ENCODE data around the gene SWT1.
"Not testable (repeated sequence)": the region's sequence is repeated elsewhere in the genome, so short reads cannot be mapped to it uniquely, and the experiment has no call there.

Gene SWT1

DNA sequence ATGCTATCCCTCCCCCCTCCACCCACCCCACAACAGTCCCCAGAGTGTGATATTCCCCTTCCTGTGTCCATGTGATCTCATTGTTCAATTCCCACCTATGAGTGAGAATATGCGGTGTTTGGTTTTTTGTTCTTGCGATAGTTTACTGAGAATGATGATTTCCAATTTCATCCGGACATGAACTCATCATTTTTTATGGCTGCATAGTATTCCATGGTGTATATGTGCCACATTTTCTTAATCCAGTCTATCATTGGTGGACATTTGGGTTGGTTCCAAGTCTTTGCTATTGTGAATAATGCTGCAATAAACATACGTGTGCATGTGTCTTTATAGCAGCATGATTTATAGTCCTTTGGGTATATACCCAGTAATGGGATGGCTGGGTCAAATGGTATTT is 95.0 kb downstream of the SWT1 start:
- not testable (repeated sequence) for DNase-seq

DNA sequence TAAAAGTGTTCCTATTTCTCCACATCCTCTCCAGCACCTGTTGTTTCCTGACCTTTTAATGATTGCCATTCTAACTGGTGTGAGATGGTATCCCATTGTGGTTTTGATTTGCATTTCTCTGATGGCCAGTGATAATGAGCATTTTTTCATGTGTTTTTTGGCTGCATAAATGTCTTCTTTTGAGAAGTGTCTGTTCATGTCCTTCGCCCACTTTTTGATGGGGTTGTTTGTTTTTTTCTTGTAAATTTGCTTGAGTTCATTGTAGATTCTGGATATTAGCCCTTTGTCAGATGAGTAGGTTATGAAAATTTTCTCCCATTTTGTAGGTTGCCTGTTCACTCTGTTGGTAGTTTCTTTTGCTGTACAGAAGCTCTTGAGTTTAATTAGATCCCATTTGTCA is 95.4 kb downstream of the SWT1 start:
- not testable (repeated sequence) for DNase-seq

DNA sequence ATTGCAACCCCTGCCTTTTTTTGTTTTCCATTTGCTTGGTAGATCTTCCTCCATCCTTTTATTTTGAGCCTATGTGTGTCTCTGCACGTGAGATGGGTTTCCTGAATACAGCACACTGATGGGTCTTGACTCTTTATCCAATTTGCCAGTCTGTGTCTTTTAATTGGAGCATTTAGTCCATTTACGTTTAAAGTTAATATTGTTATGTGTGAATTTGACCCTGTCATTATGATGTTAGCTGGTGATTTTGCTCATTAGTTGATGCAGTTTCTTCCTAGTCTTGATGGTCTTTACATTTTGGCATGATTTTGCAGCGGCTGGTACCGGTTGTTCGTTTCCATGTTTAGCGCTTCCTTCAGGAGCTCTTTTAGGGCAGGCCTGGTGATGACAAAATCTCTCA is 98.6 kb downstream of the SWT1 start:
- DNase-seq = not testable (repeated sequence)

GRCh38 chr1:185257116-185257949 is 100.4 kb downstream of the SWT1 start:
- DNase-seq = not testable (repeated sequence)

- DNase-seq = no peak
Measured at GRCh38 chr1:185257950-185258208, 100.9 kb downstream of the SWT1 start.

DNA sequence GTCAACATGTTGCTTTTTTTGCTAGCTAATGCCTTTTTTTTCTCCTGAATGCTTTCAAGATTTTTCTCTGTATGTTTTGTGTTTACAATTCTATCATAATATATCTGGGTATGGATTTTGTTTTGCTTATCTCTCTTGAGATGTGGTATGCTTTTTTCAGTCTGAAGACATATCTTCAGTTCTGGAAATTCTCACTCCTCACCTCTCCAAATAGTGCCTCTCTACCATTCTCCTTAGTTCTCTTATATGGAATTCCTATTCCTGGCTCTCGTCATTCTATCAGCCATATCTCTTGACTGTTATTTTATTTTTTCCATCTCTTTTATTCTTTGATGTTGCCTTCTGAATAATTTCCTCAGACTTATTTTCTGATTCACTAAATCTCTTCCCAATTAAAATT is 101.7 kb downstream of the SWT1 start:
- no peak for DNase-seq

DNA sequence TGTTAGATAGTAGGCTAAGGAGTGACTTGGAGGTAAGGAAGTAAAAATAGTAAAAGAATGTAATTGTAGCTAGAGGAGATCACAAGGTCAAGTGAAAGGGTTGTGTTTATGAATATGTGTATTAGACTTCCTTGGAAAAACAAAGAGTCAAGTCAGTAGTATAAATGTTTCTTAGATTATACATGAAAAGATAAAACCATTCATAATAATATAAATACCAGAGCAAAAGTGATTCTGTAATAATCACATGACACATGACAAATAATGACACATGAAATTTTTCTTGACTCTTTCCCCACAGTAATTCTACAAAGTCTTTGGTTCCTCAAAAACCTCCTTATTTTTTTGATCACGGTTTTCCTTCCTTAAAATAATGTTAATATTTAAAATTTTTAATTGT is 103.6 kb downstream of the SWT1 start:
- no peak for DNase-seq

GRCh38 chr1:185262151-185262550 is 105.2 kb downstream of the SWT1 start:
- DNase-seq = no peak

GRCh38 chr1:185263292-185263691 is 106.3 kb downstream of the SWT1 start:
- DNase-seq = no peak

DNA sequence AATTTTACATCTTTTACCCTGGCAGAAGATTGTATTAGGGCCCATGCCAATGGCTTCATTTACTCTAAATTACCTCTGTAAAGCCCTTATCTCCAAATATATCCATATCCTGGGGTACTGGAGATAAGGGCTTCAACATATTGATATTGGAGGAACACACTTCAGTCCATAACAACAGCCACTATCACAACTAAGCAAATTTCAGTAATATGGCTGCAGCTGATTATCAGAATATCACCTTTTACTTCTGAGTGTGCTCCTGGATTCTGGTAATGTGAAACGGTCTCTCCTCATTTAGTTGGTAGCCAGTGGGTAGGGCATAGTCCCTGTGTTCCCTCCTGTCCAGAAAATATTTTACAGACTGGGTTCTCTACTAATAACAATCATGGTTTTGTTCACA is 106.8 kb downstream of the SWT1 start:
- no peak for DNase-seq

DNA sequence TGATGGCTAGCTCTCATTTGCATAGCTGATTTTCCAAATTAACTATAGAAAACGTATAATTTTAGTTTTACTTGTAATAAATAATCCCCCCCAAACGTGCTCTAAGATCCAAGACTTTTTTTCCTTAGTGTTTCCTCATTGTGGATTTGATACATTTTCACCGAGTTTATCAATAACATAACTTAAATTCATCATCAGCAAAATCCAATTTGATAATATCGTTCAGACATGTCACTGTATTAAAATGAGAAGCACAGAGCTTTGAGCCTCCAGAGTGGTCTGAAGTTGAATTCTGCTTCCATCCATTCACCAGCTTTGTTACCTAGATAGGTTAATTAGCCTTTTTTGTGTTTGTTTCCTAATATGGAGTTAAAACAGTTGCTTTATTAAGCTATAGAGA is 108.3 kb downstream of the SWT1 start:
- no peak for DNase-seq

DNA sequence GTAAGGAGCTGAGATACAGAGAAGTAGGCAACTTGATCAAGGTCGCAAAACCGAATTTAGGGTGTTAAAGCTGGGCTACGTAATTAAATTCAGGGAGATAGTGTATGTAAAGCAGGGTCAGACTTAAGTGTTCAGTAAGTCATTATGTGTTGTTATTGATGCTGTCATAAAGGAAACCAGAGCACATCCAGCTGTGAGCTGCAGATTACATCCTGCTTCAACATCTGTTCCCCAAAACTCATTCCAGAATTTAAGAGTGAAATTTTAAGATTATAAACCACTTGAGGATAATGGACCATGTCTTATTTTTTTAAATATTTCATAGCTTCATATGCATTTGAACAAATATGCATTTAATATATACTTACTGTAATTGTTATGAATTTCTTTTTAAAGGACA is 110.3 kb downstream of the SWT1 start:
- no peak for DNase-seq

GRCh38 chr1:185267701-185268100 is 110.7 kb downstream of the SWT1 start:
- DNase-seq = no peak

DNA sequence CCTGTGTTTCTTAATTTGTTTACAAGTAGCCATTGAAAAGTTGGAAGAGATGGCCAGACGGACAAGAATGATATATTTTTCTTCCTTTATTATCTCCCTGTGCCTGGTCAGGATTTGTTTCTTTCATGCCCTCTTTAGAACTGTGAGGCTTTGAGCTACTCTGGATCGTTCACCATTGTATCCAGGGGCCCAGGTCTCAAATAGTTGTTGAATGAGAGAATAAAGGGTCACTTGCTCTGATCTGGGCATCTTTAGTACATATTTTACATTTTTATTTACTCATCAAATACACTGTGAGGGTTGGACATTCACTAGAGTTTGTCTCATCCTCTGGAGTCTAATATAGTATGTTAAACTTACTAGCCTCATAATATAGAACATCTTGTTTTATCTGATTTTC is 111.4 kb downstream of the SWT1 start:
- no peak for DNase-seq

- DNase-seq = no peak
Measured at GRCh38 chr1:185271921-185272320, 115.0 kb downstream of the SWT1 start.

DNA sequence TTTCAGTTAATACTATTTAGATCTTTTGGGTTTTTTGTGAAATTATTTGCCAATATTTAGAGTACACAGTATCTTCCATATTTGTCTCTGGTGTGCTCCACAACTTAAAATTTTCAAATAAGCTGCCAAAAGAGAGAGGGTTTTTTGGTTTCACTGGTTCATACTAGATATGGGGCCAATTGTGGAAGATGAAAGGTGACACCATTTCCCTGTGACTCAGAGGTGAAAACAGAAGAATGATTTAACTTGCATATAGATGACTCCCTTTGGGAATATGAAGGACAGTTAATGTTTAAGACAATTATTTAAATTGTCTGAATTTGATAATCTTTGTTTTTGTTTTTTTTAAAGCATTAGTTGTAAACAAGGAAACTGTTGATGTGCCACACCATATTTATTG is 122.6 kb downstream of the SWT1 start:
- DNase-seq = no peak

DNA sequence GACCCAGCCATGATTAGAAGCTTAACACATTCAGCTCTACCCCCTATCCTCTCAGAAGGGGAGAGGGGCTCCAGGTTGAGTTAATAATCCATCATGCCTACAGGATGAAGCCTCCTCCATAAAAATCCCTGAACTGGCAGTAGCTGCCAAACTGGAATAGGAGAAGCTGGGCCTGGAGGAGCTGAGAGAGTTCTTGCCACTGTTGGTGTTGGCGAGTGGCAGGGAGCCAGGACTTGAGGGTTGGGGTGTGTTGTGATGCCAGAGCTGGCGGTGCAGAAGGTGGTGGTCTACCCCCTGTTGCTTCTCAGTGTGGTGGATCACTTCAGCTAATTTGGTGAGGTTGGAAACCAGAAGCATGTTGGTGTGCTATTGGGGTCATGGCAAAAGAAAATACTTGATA is 123.6 kb downstream of the SWT1 start:
- DNase-seq = no peak

GRCh38 chr1:185281245-185281644 is 124.3 kb downstream of the SWT1 start:
- DNase-seq = no peak

GRCh38 chr1:185284116-185284515 is 127.1 kb downstream of the SWT1 start:
- no peak for DNase-seq

DNA sequence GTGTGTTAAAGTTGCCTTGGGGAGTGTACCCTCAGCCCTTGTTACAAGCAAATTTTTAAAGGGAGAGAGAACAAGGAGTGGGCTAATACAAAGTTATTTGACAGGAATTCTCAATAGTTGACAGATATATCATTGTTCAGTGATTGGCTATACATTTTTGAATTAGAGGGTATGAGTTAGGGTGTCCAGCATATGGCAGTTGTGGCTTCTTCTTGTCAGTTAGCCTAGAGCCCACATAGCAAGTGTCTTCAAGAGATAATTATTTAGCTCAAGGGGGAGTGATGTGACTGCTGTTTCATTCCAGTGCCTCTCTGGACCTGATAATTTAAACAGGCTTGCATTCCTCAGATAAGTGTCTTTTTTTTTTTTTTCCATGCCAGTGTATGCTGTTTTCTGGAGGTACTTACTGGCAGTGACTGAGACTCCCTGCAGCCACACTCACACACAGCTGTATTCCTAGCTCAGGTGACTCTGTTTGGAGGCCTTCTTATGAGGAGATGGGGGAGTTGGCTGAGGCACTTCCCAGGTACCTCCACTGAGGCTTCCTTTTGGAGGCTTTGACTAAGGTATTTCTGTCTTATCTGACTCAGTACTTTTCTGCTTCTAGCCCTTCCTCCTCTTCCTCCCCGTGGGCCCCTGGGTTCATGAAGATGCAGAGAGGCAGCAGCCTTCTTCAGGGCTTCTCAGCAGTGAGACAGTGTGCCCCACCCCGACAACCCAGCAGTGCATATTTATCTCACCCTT is 127.7 kb downstream of the SWT1 start:
- DNase-seq = no peak

DNA sequence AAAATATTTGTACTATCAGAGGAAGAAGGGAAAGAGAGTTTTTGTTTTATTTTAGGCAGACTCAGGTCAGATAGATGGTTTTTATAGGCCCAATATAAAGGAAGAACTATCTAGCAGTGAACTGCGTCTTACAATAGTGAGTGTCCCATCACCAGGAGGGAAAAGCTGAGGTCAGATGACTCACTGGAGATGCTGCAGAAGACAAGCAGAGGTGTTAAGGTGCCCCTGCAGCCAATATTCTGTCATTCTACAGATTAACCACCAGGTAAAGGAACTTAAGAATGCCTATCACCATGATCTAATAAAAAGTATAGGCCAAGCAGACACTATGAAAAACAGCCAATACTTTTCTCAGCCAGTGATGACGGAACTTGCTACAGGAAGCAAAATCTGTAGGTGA is 130.5 kb downstream of the SWT1 start:
- DNase-seq = no peak

DNA sequence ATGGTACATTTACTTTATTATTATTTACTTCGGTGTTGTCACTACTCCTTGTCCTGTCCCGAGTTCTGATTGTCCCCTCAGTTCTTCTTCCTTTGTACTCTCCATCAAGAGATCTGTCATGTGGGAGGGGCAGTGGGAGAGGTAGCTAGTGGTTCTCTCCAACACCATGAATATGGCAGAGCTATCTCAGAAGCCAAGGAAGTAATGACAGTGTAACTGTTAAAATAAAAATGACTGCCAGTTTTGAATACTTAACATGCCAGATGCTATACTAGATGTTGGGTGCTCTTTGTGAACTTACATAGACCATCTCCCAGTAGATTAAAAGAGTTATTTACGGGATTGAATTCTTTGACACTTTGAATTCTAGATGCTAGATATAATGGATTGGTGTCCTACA is 131.5 kb downstream of the SWT1 start:
- DNase-seq = no peak

DNA sequence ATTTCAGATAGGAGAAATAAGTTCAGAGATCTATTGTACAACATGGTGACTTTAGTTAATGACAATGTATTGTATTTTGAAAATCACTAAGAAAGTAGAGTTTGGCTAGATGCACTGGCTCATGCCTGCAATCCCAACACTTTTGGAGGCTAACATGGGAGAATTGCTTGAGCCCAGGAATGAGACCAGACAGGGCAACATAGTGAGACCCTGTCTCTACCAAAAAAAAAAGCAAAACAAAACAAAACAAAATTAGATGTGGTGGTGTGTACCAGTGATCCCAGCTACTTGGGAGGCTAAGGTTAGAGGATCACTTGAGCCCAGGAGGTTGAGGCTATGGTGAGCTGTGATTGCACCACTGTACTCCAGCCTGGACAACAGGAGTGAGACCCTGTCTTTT is 132.9 kb downstream of the SWT1 start:
- no peak for DNase-seq

- DNase-seq = no peak
Measured at GRCh38 chr1:185291159-185291558, 134.2 kb downstream of the SWT1 start.

DNA sequence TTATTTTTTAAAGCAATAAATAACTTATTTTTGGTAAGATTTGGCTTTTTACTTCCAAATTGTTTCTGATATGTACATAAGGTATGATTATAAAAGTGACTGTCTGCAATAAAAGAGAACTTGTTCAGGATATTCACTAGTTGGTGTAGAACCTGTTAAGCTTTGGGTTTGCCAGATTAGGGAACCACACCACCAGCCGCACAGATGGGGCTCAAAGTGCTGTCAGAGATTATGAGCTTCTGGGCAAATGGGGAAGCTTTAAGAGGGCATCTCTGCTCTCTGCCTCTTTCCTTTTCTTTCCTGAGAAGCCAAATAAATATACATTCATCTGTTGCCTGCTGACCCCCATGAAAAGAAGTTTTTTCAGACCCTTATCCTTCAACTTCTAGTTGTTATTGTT is 134.7 kb downstream of the SWT1 start:
- no peak for DNase-seq
